ENCODE measurements around the gene HNRNPAB. TPM values are rescaled to one million over a fixed set of nuclear protein-coding genes. Genes with fewer than 3 reads are reported as not detected.

HNRNPAB gene
- total RNA-seq, 1 donor from 2014 or later, result 83.4 TPM

DNA sequence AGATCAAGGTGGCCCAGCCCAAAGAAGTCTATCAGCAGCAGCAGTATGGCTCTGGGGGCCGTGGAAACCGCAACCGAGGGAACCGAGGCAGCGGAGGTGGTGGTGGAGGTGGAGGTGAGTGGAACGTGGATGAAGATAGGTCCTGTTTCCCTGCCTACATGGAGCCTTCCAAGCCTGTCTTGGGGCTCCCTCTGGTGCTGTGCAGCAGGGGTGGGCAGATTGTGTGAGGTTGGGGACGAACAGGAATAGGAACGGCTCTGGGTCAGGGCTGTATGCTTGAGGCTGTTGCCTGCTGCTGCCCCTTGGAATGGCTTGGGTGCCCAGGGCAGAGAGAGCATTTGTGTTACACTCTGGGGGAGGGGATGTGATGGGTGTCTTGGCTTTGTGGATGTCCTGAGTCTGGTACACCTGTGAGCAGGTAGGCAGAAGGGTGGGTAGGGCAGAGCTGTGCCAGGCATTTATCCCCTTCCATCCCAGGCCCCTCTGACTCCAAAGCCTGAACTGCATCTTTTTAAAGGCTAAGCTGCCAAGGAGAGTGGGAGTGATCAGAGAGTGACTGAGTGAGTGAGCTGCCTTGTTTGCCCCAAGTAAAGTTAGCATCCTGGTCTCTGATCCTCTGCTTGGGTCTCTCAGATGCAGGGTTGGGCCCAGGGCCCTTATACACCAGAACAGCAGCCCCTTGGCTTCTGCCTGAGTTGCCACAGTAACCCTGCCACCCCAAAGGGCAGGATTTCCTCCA lies 5.2 kb downstream of the HNRNPAB start:
- DNase-seq (no peak), ATAC-seq (ENCODE audit: poor library complexity) (no peak)
- intact Hi-C loops (cut with DNase I), result no loop called here

DNA sequence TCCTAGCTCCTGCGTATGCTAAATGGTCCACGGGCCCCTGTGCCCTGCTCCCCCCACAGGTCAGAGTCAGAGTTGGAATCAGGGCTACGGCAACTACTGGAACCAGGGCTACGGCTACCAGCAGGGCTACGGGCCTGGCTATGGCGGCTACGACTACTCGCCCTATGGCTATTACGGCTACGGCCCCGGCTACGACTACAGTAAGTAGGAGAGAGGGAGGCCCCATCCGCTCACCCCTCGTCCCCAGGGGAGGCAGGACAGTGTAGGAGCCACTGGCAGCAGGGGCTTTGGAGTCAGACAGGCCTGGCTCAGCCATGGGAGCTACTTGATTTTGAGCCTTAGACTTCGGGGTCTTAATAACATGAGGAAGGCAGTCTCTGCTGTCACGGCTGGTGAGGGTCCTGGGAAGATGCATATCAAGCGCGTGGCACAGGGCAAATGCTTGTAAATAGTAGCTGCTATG lies 5.8 kb downstream of the HNRNPAB start:
- DNase-seq, result no peak
- intact Hi-C loops (cut with DNase I), result no loop called here
- no peak for ATAC-seq (ENCODE audit: poor library complexity)

DNA sequence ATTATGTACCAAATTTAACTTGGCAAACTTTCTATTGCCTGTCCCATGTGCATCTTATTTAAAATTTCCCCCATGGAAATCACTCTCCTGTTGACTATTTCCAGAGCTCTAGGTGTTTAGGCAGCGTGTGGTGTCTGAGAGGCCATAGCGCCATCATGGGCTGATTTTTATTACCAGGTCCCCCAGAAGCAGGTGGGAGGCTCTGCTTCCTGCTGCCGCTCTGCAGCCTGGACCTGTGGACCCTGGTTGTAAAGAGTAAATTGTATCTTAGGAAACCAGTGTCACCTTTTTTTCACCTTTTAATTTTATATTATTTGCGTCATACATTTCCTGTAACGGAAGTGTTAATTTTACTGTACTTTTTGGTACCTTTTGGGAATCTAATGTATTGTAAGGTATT lies 6.4 kb downstream of the HNRNPAB start:
- ATAC-seq (ENCODE audit: poor library complexity) (no peak), DNase-seq (no peak)
- intact Hi-C loops (cut with DNase I), result no loop called here

DNA sequence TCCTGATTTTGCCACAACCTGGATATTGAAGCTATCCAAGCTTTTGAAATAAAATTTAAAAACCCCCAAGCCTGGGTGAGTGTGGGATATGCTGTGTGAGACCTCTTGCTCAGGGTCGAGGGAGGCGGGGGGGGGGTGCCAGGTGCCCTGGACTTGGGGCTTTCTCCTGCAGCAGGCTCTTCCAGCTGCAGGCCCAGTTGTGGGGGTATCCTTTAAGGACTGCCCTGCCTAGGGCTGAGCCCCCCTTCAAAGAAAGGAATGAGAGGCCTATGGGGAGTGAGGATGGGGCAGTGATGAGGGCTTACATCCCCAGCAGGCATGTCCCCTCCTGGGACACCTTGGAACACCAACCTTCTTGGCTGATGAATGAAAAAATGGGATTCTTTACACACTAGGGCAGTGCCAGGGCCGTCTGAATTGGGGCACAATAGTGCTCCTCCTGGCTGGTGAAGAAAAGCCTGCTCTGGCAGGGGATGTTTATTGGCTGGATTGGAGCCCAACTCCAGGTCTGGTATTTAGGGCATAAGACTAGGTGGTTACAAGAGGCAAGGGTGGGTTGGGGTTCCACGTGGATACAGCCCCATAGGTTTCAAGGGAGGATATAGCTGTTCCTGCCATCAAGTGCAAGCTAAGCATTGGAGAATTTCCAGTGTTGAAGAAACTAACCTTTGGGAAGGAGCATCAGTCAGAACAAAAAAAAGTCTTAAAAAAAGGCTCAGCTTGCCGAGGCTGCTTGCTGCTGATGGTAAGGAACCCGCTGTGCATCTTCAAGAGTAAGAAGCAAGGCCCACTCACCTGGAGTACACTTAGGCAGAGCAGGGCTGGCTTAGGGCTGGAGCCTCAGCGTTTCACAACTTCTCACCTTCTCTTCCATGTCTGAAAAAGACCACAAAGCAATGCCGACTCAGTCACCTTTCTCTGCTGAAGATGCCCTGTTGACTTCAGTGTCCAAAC lies 7.0 kb downstream of the HNRNPAB start:
- ATAC-seq (ENCODE audit: poor library complexity) (no peak), DNase-seq (no peak)
- intact Hi-C loops (cut with DNase I), result no loop called here

DNA sequence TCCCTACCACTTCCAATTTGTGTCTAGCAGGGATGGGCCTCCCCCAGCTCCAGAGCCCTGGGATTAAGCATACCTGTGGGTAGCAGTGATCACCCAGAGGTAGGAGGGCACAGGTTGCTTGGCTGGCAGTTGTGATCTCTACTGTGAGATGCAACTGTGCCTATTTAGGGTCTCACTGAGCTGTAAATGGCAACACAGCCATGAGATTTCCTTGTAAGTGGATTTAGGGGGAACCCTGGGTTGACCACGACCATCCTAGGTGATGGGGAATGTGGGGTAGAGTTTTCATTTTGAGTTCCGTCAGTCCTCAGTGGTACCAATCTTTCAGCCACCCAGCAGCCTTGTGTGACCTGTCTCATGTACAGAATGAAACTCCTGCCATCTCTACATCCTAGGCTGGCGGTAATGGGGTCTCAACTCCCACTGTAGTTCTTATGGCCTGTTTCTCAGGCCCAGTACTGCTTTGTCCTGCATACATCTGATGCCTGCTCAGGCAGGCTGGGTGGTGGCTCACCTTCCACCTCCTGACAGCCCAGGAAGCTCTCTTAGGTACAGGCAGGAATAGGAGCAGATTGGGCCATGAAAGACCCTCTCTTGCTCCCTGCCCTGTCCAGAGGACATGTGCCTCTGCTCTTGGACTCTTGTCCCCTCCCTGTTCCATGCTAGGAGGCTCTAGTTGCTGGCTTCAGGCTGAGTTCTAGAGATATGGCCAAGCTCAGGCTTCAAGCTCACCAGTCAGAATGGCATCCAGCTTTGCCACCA lies 8.1 kb downstream of the HNRNPAB start:
- DNase-seq (no peak), ATAC-seq (ENCODE audit: poor library complexity) (no peak)
- intact Hi-C loops (cut with DNase I), result no loop called here

DNA sequence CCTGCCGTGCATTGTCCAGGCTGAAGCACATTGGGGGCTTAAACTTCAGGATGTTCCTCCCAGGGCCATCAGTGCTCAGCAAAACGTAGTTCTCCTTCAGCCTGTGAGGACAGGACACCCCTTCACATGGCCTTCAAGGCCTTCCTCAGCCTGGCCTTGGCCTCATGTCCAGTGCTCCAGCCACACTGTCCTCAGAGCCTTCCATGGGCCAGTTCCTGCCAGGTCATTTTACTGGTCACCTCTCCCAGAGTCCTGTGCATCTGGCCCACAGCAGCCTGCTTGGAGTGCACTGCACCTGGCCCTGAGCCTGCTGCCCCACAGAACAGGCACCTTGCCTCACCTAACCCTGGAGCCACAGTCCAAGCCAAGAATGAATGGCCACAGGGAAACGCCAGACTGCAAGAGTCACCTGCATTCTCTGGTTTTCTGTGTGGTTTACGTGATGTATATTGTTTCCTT lies 8.7 kb downstream of the HNRNPAB start:
- ATAC-seq (ENCODE audit: poor library complexity), result no peak
- no peak for DNase-seq
- intact Hi-C loops (cut with DNase I), result no loop called here

DNA sequence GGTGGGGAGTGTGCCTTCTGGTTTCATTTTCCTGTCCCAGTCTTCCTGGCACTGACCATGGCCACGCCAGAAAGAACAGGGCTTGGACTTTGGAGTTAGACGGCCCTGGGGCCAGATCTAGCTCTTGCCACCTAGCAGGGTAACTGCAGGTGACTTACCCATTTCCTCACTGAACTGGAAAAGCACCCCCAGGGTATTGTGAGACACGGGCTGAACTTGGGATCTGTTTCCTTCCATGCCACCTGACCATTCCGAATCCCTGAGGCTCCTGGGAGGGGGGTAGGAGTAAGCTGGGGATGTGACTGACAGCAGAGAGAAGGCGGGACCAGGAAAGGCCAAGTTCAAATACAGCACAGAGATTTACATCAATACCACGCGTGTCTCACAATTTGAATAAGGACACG lies 9.4 kb downstream of the HNRNPAB start:
- intact Hi-C loops (cut with DNase I), result no loop called here
- ATAC-seq (ENCODE audit: poor library complexity) (no peak), DNase-seq (no peak)

DNA sequence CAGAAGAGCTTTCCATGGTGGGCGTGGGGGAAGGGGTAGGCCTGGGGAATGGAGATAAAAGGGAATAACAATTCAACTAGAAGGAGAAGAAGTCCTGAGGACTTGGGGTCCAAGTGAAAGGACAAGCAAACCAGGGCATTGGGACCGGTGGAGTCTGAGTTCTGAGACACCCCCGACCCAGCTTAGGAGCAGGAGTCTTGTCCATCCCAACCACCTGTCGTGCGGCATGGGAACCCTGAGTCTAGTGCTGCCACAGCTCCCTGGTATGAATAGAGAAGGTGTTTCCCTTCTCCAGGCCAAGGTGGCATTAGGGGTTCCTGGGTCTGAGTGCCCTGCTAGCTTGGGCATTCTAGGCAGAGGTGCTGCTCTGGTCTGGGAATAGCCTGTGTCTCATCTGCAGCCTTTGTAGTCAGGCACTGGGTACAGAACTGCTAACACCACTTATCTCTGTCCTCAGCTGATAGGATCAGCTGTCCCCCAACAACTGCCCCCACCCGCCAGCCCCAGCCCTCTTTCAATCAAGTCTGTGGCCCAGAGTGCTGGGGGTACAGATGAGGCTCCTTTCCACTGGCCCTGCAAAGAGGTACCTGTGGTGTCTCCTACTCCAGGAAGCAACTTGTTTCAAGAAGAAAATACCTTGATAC lies 9.9 kb downstream of the HNRNPAB start:
- intact Hi-C loops (cut with DNase I), result no loop called here
- ATAC-seq (ENCODE audit: poor library complexity), result no peak
- DNase-seq, result no peak

DNA sequence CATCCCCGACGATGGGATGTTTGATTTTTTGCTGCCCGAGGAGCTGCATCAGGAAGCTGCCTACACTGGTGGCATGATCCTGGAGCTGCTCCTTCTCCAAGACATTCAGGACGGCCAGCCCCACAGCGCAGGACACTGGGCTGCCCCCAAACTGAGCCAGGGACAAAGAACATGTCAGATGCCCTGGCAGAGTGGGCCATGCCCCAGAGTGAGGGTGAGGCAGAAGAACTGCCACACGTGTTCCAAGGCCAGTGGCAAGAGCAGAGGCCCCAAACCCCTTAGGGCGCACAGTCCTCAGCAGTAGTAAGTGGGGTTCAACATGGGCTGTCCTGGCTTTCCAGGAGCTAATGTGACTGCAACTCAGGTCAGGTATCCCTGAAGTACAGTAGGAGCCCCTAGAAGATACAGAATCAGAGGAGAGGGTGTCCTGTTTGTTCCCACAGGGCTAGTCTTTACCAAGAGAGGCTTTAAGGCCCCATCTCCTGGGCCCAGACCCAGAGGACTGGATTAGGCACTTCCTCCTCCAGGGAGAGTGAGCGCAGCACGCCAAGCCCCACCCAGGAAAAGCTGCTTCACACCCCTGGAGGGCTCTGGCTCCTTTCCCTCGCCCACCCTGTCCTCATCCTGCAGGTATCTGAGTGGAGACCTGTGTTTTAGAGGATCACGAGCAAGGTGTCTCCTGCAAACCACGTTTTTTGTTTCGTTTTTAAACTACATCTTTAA lies 11.1 kb downstream of the HNRNPAB start:
- no peak for DNase-seq
- intact Hi-C loops (cut with DNase I), result no loop called here
- no peak for ATAC-seq (ENCODE audit: poor library complexity)

DNA sequence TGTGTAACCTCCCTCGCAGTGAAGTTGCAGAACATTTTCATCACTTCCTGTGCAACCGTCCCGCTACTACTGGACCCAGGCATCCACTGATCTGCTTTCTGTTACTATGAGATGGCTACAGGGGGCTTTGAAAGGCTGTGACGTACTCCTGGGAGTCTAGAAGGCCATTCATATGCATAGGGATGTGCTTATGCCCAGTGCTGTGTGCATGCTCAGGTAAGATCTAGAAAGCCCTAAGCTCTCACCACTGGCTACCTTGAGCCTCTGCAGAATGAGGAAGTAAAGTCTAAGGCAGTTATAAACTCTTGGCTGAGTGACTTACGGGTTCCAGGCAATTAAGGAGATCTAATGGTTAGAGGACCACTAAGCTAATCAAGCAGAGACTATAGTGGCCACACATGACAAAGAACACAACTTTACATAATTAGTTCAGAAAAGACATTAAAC lies 11.8 kb downstream of the HNRNPAB start:
- intact Hi-C loops (cut with DNase I), result no loop called here
- DNase-seq (no peak), ATAC-seq (ENCODE audit: poor library complexity) (no peak)

DNA sequence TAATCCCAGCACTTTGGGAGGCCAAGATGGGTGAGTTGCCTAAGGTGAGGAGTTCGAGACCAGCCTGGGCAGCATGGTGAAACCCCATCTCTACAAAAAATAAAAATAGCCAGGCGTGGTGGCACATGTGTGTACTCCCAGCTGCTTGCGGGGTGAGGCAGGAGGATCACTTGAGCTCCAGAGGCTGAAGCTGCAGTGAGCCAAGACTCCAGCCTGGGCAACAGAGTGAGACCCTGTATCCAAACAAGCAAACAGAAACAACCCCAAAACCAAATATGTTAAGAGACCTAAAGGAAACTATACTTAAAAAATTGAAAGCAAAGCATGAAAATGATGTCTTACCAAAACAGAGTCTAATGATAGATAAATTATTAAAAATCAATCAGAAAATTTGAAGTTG lies 12.4 kb downstream of the HNRNPAB start:
- intact Hi-C loops (cut with DNase I), result no loop called here
- no peak for ATAC-seq (ENCODE audit: poor library complexity)
- no peak for DNase-seq

DNA sequence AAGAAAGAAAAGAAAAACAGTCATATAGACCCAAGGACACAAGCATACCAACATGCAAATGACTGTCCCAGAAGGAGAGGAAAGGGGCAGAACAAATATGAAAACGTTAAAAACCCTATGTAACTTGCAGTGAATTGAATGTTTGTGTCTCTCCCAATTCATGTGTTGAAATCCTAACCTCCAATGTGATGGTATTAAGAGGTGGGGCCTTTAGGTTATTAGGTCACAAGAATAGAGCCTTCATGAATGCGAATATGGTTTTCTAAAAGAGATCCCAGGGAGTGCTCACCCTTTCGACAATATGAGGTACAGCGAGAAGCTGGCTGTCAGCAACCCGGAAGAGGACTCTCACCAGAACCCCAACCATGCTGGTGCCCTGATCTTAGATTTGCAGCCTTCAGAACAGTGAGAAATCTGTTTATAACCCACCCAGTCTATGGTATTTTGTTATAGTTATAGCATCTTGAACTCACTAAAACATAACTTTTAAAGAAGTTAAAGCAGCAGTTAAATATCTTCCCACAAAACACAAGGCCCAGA lies 14.0 kb downstream of the HNRNPAB start:
- DNase-seq, result no peak
- intact Hi-C loops (cut with DNase I), result no loop called here
- no peak for ATAC-seq (ENCODE audit: poor library complexity)

DNA sequence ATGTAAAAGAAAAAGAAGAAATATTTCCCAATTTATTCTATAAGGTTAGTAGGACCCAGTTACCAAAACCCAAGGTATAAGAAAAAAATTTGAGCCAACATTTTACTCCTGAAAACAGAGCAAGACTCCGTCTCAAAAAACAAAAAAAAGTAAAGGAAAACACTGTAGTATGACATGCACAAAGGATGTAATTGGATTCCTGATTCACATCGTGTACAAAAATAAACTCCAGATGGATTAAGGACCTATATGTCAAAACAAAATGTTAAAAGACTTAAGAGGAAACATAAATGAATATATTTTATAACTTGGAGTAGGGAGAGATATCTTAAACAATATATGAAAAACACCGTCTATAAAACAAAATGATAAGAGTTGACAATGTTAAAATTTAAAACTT lies 14.5 kb downstream of the HNRNPAB start:
- ATAC-seq (ENCODE audit: poor library complexity) (no peak), DNase-seq (no peak)
- intact Hi-C loops (cut with DNase I), result no loop called here

DNA sequence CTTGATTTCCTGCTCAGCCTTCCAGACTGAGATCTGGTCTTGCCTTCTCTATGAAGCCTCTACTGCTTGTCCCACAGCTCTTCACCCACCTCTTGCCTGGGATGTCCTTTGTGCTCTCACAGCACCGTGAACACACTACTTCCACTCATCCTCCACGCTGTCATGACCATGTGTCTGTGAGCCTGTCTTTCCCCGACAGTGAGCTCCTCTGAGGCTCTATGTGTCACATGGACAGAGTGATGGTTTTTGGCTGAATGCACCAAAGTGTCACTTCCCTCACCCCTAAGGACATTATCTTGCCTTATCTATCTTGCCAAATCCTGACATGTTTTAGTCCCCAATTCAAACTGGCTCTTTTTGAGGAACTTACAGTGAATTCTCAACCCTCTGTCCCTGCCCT lies 16.9 kb downstream of the HNRNPAB start:
- intact Hi-C loops (cut with DNase I), result no loop called here
- DNase-seq (no peak), ATAC-seq (ENCODE audit: poor library complexity) (no peak)

DNA sequence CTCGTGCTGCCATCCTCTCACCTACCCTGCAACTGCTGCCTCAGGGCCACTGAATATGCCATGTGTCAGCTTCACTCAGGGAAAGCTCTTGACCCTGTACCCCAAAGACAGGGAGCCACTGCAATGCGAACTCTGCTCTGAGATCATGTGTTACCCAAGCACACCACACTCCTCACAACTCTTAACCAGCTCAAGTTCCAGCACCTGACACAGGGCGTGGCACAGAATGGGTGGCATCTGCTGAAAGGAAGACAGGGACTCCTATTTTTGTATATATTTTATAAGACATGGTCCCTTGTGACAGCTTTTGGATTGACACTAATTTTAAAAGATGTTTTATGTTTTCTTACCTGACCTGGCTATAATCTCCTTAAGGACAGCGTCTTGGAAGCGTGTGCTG lies 17.5 kb downstream of the HNRNPAB start:
- intact Hi-C loops (cut with DNase I), result no loop called here
- ATAC-seq (ENCODE audit: poor library complexity), result no peak
- DNase-seq, result no peak

DNA sequence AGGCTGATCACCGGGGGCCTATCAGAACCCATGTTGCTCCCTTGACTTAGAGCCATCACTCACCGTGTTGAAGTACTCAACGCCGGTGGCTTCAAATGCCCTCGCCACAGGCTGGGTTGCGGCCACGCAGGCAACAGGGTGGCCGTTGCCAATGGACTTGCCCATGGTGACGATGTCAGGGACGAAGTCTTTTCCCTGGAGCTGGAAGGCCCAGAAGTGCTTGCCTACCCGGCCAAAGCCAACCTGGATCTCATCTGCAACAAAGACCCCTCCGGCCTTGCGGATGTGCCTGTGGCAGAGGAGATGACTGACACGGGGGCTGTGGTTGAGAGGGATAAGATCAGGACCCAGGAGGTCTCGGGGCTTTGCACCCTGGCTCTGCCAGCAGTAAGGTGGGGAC lies 18.0 kb downstream of the HNRNPAB start:
- ATAC-seq (ENCODE audit: poor library complexity) (no peak), DNase-seq (no peak)
- intact Hi-C loops (cut with DNase I), result no loop called here

DNA sequence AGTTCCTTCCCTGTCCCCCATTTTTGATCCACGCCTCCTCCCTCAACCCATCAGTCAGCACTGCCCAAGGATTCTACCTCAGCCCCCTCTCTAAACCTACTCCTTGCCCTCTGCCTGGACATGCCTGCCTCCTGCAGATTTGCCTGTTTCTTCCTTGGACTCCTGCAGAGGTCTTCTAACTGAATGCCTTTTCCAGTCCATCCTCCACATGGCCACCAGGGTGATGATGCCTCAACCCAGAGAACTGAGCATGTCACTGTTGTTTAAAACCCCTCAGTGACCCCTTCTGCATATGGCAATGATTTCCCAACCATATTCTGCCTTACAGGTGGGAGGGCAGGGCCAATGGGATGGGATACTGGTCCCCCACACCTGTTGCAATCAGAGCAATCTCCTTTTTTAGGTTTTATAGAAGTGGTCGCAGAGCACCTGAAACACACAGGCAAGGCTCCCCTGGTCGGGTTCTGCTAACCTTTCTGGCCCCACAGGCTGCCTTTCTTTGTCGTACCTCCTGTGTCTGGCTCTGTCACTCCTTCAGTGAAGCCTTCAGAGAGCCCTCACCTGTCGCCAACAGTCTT lies 19.0 kb downstream of the HNRNPAB start:
- ATAC-seq (ENCODE audit: poor library complexity) (no peak), DNase-seq (no peak)
- intact Hi-C loops (cut with DNase I), result no loop called here

Measured in Right ventricle myocardium superior (tissue), 1 donor.